HepG2 (cell line): ENCODE results near the gene PRKAG1. TPM values are rescaled to one million over a fixed set of nuclear protein-coding genes. Genes with fewer than 3 reads are reported as not detected.

Experiments used
- BCL3 ChIP-seq: sonication (generic); formaldehyde crosslinking; IDR thresholded peaks from 2 replicates; pipeline ENCODE4 v1.5.1; 2020; ENCODE audit warnings: mild to moderate bottlenecking, missing genetic modification reagents, moderate library complexity
- E2F2 ChIP-seq: sonication (generic); formaldehyde crosslinking; IDR thresholded peaks from 2 replicates; pipeline ENCODE4 v1.4.0; 2020; ENCODE audit warnings: missing genetic modification reagents, borderline replicate concordance
- EED ChIP-seq: sonication (generic); formaldehyde crosslinking; IDR thresholded peaks from 2 replicates; pipeline ENCODE4 v1.5.0; 2020; ENCODE audit warnings: mild to moderate bottlenecking, missing genetic modification reagents
- MLX ChIP-seq: IDR thresholded peaks from 2 replicates; pipeline ENCODE4 v1.6.1; 2016
- RAD21 ChIP-seq: fragments of 450-650 bp; formaldehyde crosslinking; IDR thresholded peaks from 2 replicates; pipeline ENCODE4 v1.5.0; 2020; ENCODE audit warnings: mild to moderate bottlenecking
- ZNF124 ChIP-seq: sonication (generic); formaldehyde crosslinking; IDR thresholded peaks from 2 replicates; pipeline ENCODE4 v1.4.0; 2020; ENCODE audit warnings: missing genetic modification reagents
- ZNF530 ChIP-seq: sonication (generic); formaldehyde crosslinking; IDR thresholded peaks from 2 replicates; pipeline ENCODE4 v1.5.0; 2020; ENCODE audit warnings: low read depth, mild to moderate bottlenecking, missing genetic modification reagents
- ZNF841 ChIP-seq: sonication (generic); formaldehyde crosslinking; IDR thresholded peaks from 2 replicates; pipeline ENCODE4 v1.8.1; 2023; ENCODE audit warnings: missing genetic modification reagents, borderline replicate concordance
- polyA plus RNA-seq, 8 experiments: library from polyadenylated mRNA; depleted of rRNA in 3 of 8; stranded (reverse) in 7 of 8; unstranded in 1 of 8; fragments of >200 nt; fragmentation: Illumina TruSeq in 4 of 8; extraction: Trizol in 4 of 8; gene quantifications; 2 replicates each; pipeline versions ENCODE4 v1.2.1 to v1.2.3, GENCODE V29; 2011 to 2016; ENCODE audit warnings: low read depth in 4 of 8, missing spikeins in 1 of 8, mixed read lengths in 1 of 8; ENCODE audit not compliant: insufficient read depth in 1 of 8
- total RNA-seq, 5 experiments: library from RNA; depleted of rRNA; stranded (reverse); fragments of >200 nt; fragmentation: Illumina TruSeq; extraction: Trizol; gene quantifications; 2 replicates each; pipeline ENCODE4 v1.2.3, GENCODE V29; 2016; ENCODE audit warnings: low read depth in 1 of 5

The PRKAG1 gene
- total and polyA plus RNA-seq, 2 of the 13 experiments (the other 11 are each of a cell fraction or from before 2014, with no cell fraction given): 26.1 to 32.8 TPM

- TF ChIP-seq E2F2 (CRISPR knock-in tag): no peak
- TF ChIP-seq RAD21 (CRISPR knock-in tag): no peak
- TF ChIP-seq MLX: no peak
- no peak for TF ChIP-seq EED (CRISPR knock-in tag)
- TF ChIP-seq ZNF530: no peak
- TF ChIP-seq ZNF841: no peak
- TF ChIP-seq ZNF124: no peak
- TF ChIP-seq BCL3 (CRISPR knock-in tag): peak; percentile 73; the same call in 1 of the 2 replicates
- TF ChIP-seq, all 625 proteins: peak for 194
Observed at GRCh38 chr12:48957141-48958048, 61.2 kb downstream of the PRKAG1 start, which contains the start of gene ARF3 (continued).
